Umbilical cord (tissue), 2 donors: Measurements from ENCODE around the gene SERPINI1. TPM values are rescaled to one million over a fixed set of nuclear protein-coding genes. Genes with fewer than 3 reads are reported as not detected.

Experiments used
- DNase-seq: peaks from one replicate; pipeline ENCODE4 v3.0.0-alpha.2; 2015; ENCODE audit warnings: low spot score
- total RNA-seq: library from RNA; depleted of rRNA; stranded (reverse); fragments of >200 nt; gene quantifications from one replicate; pipeline ENCODE4 v1.2.3, GENCODE V29; 2014; ENCODE audit warnings: low replicate concordance; ENCODE audit not compliant: insufficient read depth

SERPINI1 gene
- total RNA-seq, 1 donor from 2014 or later: 11.6 TPM

DNA sequence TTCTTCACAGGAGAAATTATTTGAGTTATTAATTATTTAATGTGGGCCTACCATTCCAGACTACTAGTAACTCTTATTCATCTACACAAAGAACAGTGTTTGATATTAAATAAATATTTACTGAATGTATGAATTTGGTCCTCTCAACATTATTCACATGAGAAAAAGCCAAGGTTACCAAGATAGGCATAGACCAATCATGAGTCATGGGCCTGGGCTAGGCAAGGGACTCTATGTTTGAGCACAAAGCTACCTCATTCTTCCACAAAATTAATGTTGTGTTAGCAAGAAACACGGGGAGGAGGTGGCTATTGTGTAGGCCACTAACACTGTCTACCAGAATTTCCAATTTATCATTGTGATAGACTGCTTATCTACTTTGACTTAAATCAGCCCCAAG lies 115.7 kb downstream of the SERPINI1 start:
- DNase-seq: no peak

- DNase-seq: no peak
Observed at GRCh38 chr3:167851749-167852148, 116.2 kb downstream of the SERPINI1 start.

DNA sequence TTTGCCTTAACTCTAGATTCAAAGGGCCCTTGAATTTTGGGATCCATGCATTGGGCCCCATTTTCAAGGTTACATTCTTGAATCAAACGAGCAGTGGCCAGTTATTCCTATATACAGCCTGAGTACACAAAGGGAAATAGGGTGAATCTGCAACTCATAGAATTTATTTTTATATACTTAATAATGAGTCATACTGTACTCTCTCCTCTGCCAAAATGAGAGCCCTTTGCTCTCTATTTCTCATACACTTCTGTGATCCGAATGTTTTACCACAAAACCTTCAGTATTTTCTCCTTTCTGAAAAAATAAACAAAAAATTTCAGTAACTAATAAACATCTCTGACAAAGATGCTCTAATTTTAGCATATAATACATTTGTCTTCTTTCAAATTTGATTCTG lies 116.7 kb downstream of the SERPINI1 start:
- peak; percentile 40 for DNase-seq

DNA sequence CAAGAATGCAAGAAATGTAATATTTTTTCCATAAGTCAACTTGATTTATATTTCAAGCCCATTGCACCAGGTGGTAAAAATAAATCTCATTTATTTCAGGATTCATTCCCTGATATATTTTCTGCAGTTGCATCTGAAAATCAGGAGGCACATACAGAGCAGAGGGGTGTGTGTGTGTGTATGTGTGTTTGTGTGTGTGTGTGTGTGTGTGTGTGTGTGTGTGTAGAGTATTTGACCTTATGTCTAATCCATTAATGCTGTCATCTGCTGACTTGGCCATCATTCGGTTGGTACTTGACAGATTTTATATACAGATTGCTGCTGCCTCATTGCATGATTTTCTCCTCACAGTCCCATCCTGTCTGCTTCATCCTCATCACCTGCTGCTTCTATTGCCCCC lies 118.5 kb downstream of the SERPINI1 start:
- no peak for DNase-seq

DNA sequence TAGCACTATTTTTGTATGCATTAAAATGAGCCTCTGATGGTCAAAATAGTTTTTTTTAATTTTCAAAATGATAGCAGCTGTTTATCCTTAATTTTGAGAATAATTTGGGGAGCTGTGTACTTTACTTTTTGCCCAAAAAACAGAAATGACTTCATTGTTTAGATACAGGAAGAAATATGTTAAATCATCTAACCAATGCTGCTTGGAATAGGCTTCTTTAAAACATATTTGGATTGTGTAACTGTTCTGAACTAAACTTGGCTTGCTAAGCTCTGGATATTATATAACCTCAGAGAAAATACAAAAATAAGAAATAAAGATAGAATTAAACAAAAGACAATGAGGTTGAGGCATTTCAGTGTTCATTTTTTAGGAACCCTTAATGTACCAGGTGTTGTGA lies 119.3 kb downstream of the SERPINI1 start:
- DNase-seq: peak; percentile 13

GRCh38 chr3:167855306-167855705 lies 119.8 kb downstream of the SERPINI1 start:
- no peak for DNase-seq

- no peak for DNase-seq
Observed at GRCh38 chr3:167858865-167859264, 123.3 kb downstream of the SERPINI1 start.

GRCh38 chr3:167859610-167860009 lies 124.1 kb downstream of the SERPINI1 start:
- no peak for DNase-seq

DNA sequence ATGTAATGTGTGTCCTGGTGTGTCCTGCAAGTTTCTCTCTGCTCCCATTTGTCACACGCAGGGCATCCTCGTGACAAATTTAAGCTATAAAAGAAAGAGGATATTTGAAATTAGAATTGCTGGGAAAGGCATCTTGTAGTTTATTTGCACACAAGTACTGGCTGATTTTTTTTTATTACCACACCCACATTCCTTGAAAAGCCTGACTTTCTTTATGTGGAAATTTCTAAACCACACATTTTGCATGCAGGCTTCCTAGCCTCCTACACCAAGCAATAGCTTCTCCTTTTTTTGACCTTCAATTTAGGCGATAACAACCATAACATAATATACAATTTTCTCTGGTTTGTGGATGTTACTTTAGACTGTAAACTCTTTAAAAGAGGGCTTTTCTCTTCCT lies 126.1 kb downstream of the SERPINI1 start:
- DNase-seq: peak; percentile 51

DNA sequence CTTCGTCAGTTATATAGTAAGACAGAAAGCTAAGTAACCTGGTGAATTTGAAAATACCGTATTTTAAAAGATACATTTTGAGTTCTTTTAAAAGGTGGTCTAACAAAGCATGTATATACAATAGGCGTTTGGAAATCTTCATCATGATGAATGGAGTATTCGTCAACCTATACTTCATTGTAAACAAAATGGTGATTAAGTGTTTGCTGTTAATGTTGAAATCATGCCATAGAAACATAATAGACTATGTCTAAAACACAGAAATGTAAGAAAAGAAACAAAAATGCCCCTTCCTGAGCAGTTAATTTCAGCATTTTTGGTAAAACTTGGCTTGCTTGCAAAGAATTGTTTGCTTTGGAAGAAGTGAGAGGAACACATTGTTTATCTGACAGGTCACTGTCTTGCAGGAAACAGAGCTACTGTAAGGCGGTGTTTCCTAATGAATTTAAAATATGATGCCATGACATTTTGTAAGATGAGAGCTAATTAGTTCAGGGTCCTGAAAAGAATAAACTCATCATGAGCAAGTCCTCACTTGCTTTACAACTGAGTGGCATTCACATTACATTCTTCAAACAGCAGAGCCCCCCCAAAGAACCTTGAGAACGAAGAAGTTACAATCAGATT lies 126.7 kb downstream of the SERPINI1 start:
- no peak for DNase-seq

DNA sequence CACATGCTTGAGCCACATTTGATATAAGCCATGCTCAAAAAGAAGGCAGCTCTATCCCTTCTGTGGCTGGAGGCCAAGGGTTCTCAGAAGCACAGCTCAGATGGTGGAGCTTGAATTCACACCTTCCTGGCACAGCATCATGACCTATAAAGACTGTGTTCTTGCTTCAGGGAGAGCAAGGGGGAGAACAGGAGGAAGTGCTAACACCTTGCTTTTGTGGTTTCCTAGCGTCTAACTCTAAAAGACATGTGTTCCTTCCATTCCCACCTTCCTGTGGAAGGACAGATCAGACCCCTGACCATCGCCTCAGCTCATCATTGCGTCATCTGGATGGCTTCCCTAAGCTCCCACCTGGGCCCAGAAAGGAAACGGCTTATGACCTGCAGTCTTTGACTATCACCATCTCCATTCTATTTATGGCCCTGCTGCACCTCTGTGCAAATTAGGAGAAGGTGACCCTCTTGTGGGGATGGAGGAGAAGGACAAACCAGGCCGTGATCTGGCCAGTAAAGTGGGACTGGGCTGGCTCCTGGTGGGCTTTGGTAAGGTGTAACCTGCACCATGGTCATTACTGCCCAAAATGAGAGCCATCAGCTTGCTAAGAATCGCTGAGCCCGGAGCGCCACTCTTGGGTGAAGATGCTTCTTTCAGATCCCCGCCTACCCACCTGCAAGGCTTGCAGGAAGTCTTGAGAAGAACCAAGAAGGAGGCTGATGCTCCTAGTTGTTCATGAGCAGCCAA lies 128.5 kb downstream of the SERPINI1 start:
- no peak for DNase-seq

GRCh38 chr3:167864552-167864874 lies 129.0 kb downstream of the SERPINI1 start:
- peak; percentile 56 for DNase-seq

DNA sequence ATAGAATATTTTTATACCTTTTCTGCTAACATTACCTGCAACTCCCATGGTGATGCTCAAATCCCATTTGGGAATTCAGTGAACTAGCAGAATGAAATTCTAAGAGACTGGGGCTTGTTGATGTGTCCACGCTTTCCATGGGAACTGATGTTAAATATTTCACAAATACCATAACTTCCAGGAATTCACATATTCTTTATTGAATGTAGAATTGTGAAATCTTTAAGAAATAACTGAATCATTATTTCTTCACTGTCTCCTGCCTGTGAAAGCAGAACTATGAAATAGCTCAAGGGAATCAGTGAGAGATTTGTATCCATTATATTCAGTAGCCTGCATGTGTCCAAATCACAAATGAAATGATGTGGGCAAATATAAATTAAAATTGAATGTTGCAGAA lies 130.8 kb downstream of the SERPINI1 start:
- DNase-seq: no peak

DNA sequence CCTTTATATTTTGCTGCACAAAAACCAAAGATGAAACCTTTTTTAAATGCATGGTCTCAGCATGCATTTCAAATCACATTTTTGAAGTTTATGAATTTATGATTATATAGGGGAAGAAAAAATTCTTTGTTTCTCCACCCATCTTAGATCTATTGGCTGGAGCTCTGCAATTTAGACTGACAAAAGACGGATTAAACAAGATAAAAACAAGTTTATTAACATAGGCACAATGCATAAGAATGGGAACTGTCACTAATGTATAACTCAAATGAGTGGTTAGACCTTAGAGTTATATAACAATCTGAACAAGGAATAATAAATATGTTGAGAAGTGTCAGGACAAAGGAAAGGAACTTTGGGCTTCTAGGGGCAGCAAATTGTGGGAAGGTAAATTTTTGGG lies 132.5 kb downstream of the SERPINI1 start:
- no peak for DNase-seq

DNA sequence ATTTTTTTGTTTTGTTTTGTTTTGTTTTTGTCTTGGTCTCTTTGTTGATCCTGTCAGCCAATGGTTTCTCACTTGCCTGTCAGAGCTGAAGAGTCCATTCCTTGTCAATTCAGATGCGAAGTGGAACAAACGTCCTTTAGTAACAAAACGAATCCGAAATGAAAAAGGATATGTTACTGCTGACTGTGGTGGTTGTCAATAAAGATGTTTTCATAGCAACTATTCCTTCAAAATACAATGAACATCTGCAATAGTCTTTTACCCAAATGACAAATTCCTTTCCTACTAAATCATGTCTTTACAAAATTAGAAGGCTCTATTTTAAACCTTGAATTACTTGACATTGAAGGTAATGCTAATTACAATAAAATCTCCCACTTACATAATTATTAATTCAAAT lies 134.7 kb downstream of the SERPINI1 start:
- DNase-seq: no peak

DNA sequence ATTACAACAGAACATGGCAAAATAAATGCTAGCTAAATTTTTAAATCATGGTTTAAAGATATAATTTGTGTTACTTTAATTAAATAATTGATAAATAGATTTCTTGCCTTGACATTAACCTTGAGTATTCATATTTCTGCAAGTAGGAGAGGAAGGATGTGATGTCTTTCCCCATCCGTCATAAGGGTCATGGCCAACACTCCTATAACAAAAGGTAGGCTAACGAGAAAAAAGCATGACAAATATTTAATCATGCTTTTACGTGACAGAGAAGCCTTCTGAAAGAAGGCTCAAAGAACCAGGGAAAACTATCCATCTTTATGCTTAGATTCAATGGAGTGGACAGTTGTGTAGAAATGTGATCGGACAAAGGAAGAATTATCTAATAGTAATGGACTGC lies 135.2 kb downstream of the SERPINI1 start:
- no peak for DNase-seq

- peak; percentile 13 for DNase-seq
Observed at GRCh38 chr3:167872032-167872431, 136.5 kb downstream of the SERPINI1 start.

GRCh38 chr3:167872941-167873340 lies 137.4 kb downstream of the SERPINI1 start:
- DNase-seq: no peak

DNA sequence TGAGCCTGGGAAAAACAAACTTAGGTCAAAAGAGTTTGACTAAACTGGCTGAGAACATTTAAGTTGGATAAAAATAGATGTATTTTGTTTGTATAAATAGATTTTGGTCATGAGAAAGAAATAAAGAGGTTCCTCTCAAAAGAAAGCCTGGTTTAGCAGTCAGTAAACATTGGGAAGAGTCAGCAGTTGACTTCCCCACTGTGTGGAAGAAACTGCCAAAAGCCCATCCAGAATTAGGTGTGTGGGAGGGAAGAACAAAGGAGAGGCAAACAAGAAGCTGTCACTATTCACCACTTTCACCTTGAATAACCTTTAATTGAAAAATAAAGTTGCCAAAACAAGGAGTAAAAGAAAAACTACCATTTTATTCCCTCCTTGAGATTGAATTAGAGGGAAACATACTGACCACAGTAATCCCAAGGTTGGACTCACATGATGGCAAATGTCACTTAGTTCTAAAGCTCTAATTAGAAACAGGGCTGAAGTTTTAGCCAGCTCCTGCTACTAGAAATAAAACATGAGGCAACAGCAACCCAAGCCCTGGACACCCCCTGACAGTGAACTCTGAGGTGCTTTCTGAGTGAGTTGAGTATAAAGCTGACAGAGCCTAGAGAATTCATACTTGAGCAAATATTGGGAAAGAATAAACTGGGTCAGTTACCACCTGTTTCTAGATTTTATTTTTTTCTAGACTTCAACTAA lies 139.3 kb downstream of the SERPINI1 start:
- no peak for DNase-seq
